ENCODE data around the gene CAND2. TPM values are rescaled to one million over a fixed set of nuclear protein-coding genes. Genes with fewer than 3 reads are reported as not detected.

CAND2 gene
- total and polyA plus RNA-seq, 9 of the 15 experiments (the other 6 are each of a cell fraction or from before 2014, with no cell fraction given) = 0.91 to 14.9 (median 4.3) TPM

GRCh38 chr3:12882336-12883310, 86.1 kb downstream of the CAND2 start:
- no peak overlapping the region for H3K27ac ChIP-seq (ENCODE audit: extremely low read depth, low read depth, low read length)
- 94% methylated on average over 44 of the region's 62 CpGs for WGBS (ENCODE audit: insufficient coverage, low coverage, missing lambda C conversion rate)
- no peaks in the 10 kb centered on the region for H4K20me1 ChIP-seq (replicated peaks; ENCODE audit: control insufficient read depth, insufficient read depth, low read length)
- H3K36me3 ChIP-seq (ENCODE audit: control insufficient read depth, insufficient read depth, low read length) = no peaks in the 10 kb centered on the region
- peaks cover 46 to 73% of the 10 kb centered on the region in 2 experiments for H3K4me1 ChIP-seq (replicated peaks in 1 of 2; ENCODE audit: control insufficient read depth in 2 of 2, insufficient read depth in 2 of 2, low read length in 2 of 2)
- H3K27me3 ChIP-seq (ENCODE audit: control insufficient read depth in 2 of 2, insufficient read depth in 2 of 2, low read length in 2 of 2) = no peaks in the 10 kb centered on the region
- no peaks in the 10 kb centered on the region for H3K79me2 ChIP-seq (ENCODE audit: control insufficient read depth, insufficient read depth, low read length)
- DNase-seq (ENCODE audit: extremely low read depth in 1 of 4, low spot score in 3 of 4) = no peak
- no peak overlapping the region for H3K4me3 ChIP-seq
- no peak for TF ChIP-seq STAT5A (IDR thresholded peaks at IDR 0.05; ENCODE audit: borderline replicate concordance, low read length)
- peak; percentile 32; the same call in 1 of the 2 replicates for TF ChIP-seq ZBTB33 (CRISPR knock-in tag; IDR thresholded peaks at IDR 0.05)
- 0 out of 2 replicates have a peak overlapping the region, but pooled peaks have one; percentile 83 for H2AFZ ChIP-seq (ENCODE audit: low read depth, low read length)
- intact Hi-C loops (cut with micrococcal nuclease) (no loop called here), in situ Hi-C loops (cut with MboI) (loop anchor here (25.0 kb wide), 1 partner anchor 745 kb away; no protein-coding TSS in a partner anchor)
- CTCF ChIA-PET (ENCODE audit: low intra/inter-chr PET ratio) = no interaction called here
- H3K9me3 ChIP-seq (replicated peaks; ENCODE audit: control insufficient read depth, insufficient read depth, low read depth, low read length) = 0 out of 2 replicates have a peak, but pooled peaks cover 3% of the 10 kb centered on the region
- H3K9ac ChIP-seq (ENCODE audit: insufficient read depth in 1 of 2, low read depth in 2 of 2, low read length in 2 of 2) = no peak overlapping the region
- FAIRE-seq = no peak
- BruUV-seq (replicated peaks) = no TSS peak
- no peak for ATAC-seq
- POLR2A ChIA-PET = interaction anchor here (0.7 to 0.8 kb wide), 2 partner anchors 11 to 49 kb away, joined by 3 read pairs; no protein-coding TSS in a partner anchor
- H3K9me1 ChIP-seq (ENCODE audit: control insufficient read depth, insufficient read depth, low read length) = no peaks in the 10 kb centered on the region
- no peak overlapping the region for H3K4me2 ChIP-seq (ENCODE audit: insufficient read depth, low read length)

Measured in K562 (cell line).